ENCODE results near the gene CNTN4.

- no peak for TF ChIP-seq CTCF (IDR thresholded peaks at IDR 0.05; ENCODE audit: borderline replicate concordance, extremely low read depth, low read length, poor library complexity, severe bottlenecking)
- TF ChIP-seq EZH2 (IDR thresholded peaks at IDR 0.05; ENCODE audit: borderline replicate concordance, low read depth, low read length, severe bottlenecking) = no peak
These were observed 965.6 kb downstream of the CNTN4 start for GRCh38 chr3:3064297-3064696.

Data from DND-41 (cell line).